Neural crest cell (in vitro differentiated cells): Measurements from ENCODE around the gene CACNA2D4. TPM values are rescaled to one million over a fixed set of nuclear protein-coding genes. Genes with fewer than 3 reads are reported as not detected.

Experiments used
- DNase-seq: peaks from one replicate; pipeline ENCODE4 v3.0.0; 2021; ENCODE audit warnings: low read depth, mixed read lengths, low spot score
- H3K27ac Mint-ChIP-seq: one replicate; pipeline ENCODE4 v1.8.0; 2021; ENCODE audit warnings: mild to moderate bottlenecking, mixed read lengths; ENCODE audit not compliant: unreplicated experiment
- H3K27me3 Mint-ChIP-seq: 2 replicates; pipeline ENCODE4 v1.8.0; 2021; ENCODE audit warnings: low read depth, mild to moderate bottlenecking, mixed read lengths
- H3K36me3 Mint-ChIP-seq: 2 replicates; pipeline ENCODE4 v1.8.0; 2021; ENCODE audit warnings: low read depth, mild to moderate bottlenecking, mixed read lengths
- H3K4me1 Mint-ChIP-seq: 2 replicates; pipeline ENCODE4 v1.8.0; 2021; ENCODE audit warnings: mixed read lengths
- H3K4me3 Mint-ChIP-seq: one replicate; pipeline ENCODE4 v1.8.0; 2021; ENCODE audit warnings: mild to moderate bottlenecking, mixed read lengths
- H3K9me3 Mint-ChIP-seq: 2 replicates; pipeline ENCODE4 v1.8.0; 2021; ENCODE audit warnings: mixed read lengths
- CTCF ChIP-seq: fragments of 200-600 bp; sonication (generic); conservative IDR thresholded peaks from 2 replicates; pipeline ENCODE4 v1.5.0; 2021; ENCODE audit warnings: antibody characterized with exemption, mild to moderate bottlenecking
- total RNA-seq: library from RNA; stranded (reverse); gene quantifications from 2 replicates; pipeline ENCODE4 v1.2.1, GENCODE V29; 2021

Gene CACNA2D4
- total RNA-seq, 1 donor from 2014 or later = 0.72 TPM

- no peak for DNase-seq
- TF ChIP-seq CTCF = no peak
- peaks cover 57% of the 10 kb centered on the region for H3K4me1 Mint-ChIP-seq
- H3K36me3 Mint-ChIP-seq = no peaks in the 10 kb centered on the region
- no peak overlapping the region for H3K4me3 Mint-ChIP-seq
- H3K27ac Mint-ChIP-seq = no peak overlapping the region
- H3K27me3 Mint-ChIP-seq = peaks cover 5% of the 10 kb centered on the region
- no peaks in the 10 kb centered on the region for H3K9me3 Mint-ChIP-seq
Measured at GRCh38 chr12:1842183-1842904, 76.1 kb downstream of the CACNA2D4 start.

DNA sequence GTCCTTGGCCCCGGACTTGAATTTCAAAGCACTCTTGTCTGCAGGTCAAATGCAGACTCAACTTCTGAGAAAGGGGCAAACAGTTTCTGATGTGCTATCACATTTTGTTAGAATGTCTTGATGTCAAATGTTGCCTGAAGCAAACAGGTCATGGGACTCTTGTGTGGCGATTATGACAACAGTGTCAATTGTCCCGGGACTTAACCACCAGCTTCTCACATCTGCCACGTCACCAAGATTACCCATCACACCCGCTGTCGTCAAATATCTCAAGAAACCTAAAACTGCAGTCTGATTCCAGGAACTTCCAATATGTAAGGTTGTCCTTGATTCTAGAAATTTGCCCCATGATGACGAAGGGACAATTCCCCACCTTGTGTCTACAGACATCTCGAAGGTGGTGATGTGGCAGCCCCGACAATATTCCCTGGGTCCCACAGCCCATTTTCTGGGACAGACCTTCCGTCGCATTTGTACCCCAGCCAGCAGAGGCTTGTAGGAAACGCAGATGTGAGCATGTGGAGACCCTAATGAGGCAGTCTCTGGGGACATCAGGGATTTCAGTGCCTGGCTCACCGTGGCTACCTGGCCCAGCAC is 76.8 kb downstream of the CACNA2D4 start:
- Mint-ChIP-seq H3K27me3 (peaks cover 5% of the 10 kb centered on the region), H3K9me3 (no peaks in the 10 kb centered on the region), H3K27ac (no peak overlapping the region), H3K4me3 (no peak overlapping the region), H3K4me1 (peaks cover 62% of the 10 kb centered on the region), H3K36me3 (no peaks in the 10 kb centered on the region)
- TF ChIP-seq CTCF = no peak
- DNase-seq = no peak

DNA sequence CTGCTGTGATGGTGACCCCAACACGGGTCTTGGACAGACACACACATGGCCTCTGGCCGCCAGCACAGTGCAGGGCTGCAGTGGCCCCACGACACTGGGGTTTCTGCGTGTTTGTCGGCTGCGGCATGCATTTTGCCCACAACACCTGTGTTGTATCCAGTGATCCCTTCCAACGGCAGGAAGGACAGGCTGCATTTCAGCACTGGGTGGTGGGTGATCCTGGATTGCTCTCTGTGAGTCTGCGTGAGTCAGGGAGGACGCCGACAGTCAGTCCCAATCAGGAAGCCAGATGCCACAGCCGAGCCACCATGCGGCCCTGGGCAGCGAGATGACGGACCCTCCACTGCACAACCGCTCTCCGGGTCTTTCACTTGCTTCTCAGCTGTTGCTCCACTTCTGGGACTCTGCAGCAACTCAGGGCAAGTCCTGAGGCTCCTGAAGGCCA is 77.4 kb downstream of the CACNA2D4 start:
- Mint-ChIP-seq H3K9me3 (no peaks in the 10 kb centered on the region), H3K36me3 (no peaks in the 10 kb centered on the region), H3K27ac (no peak overlapping the region)

DNA sequence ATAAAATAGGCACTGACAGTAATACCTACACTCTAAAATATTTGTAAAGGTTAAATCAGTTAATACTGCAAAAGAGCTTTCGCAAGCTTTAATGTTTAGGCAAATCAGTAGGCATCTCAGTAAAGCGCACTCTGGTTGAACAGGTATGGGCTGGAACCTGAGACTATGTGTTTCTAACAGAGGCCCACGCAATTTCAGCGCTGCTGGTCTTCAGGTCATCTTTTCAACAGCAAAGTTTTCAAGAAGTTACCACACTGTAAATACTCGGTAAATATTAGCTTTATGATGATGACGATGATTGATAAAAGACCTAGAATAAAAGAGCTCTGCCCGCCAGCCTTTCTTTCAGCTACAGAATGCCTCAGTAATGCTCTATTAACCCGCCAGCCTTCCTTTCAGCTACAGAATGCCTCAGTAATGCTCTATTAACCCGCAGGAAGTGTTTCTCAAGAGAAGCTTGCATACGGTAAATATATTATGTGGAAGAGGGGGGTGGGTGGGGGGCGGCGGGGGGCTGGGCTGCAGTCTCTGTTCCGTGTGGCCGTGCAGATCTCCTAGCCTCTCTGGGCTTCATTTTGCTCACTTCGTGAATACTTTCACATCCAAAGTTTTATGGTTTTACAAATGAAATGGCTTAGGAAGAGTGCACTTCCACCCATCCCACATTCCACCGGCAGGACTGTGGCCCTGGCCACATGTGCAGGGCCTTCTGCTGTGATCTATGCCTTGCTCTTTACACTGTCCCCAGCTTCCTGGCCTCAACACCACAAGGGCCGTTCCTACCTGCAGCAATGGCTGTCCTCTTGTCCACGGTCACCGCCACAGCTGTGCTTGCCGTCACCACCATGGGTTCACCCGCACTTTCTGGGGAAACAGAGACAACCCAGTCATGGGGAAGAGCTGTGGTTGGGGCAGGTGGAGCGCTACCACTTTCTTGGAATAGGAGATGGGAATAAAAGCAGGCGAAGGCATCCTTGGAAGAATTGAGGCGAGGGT is 78.2 kb downstream of the CACNA2D4 start:
- Mint-ChIP-seq H3K27me3 (peaks cover 5% of the 10 kb centered on the region), H3K27ac (peak overlapping the region; percentile 71), H3K9me3 (no peaks in the 10 kb centered on the region), H3K36me3 (no peaks in the 10 kb centered on the region), H3K4me3 (peak overlapping the region; percentile 59), H3K4me1 (peaks cover 66% of the 10 kb centered on the region)
- no peak for TF ChIP-seq CTCF
- no peak for DNase-seq

More for the DNA sequence above, 77.4 kb downstream of the CACNA2D4 start:
- Mint-ChIP-seq H3K4me3 (no peak overlapping the region), H3K27me3 (peaks cover 5% of the 10 kb centered on the region), H3K4me1 (peaks cover 65% of the 10 kb centered on the region)
- TF ChIP-seq CTCF = no peak
- DNase-seq = no peak

DNA sequence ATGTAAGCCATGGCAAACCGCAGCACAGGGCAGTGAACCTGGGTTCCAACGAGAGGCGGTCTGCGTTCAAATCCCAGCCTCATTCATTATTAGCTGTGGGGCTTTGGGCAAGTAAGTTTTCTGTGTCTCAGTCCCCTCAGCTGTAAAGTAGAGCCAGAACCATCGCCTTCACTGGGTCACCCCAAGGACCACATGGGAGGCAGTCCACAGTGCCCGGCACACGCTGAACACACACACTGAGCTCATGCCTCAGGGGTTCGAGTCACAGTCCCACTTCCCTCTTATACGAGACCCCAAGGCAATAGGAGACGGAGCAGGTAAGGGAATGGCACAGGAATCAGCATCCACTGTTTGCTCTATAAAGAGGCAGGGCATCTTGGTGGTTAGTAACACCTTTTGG is 79.0 kb downstream of the CACNA2D4 start:
- Mint-ChIP-seq H3K4me1 (peaks cover 63% of the 10 kb centered on the region), H3K27ac (peak overlapping the region; percentile 62), H3K36me3 (no peaks in the 10 kb centered on the region), H3K9me3 (no peaks in the 10 kb centered on the region), H3K27me3 (peaks cover 2% of the 10 kb centered on the region), H3K4me3 (no peak overlapping the region)
- TF ChIP-seq CTCF = no peak
- DNase-seq = no peak
